ENCODE measurements around the gene TUBG2. TPM values are rescaled to one million over a fixed set of nuclear protein-coding genes. Genes with fewer than 3 reads are reported as not detected.

The TUBG2 gene
- total RNA-seq, 1 experiment from 2014 or later: 23.8 TPM

DNA sequence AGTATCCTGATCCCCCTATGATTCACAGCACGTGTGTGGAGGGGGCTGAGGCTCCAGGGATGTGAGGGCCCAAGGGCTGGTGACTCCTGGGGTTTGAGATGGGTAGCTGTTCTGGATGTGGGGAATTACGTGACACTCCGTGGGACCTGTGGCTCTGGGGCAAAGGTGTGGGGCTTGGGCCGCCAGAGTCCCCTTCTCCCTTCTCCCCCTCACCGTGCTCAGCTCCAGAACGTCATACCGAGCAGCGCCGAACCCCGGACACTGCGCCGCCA is 10.6 kb downstream of the TUBG2 start:
- peaks cover 3% of the 10 kb centered on the region; the same call in 1 of the 2 replicates for H3K4me1 ChIP-seq
- no peak overlapping the region for H3K4me3 Mint-ChIP-seq (ENCODE audit: unreplicated experiment)
- H3K36me3 ChIP-seq (ENCODE audit: control insufficient read depth, insufficient read depth, low read length): peaks cover 2% of the 10 kb centered on the region
- H3K36me3 Mint-ChIP-seq (ENCODE audit: insufficient read depth, unreplicated experiment): peaks cover 64% of the 10 kb centered on the region
- H3K27ac Mint-ChIP-seq (ENCODE audit: unreplicated experiment): no peak overlapping the region
- POLR2A ChIA-PET: no interaction called here
- TF ChIP-seq, protein P1, sequence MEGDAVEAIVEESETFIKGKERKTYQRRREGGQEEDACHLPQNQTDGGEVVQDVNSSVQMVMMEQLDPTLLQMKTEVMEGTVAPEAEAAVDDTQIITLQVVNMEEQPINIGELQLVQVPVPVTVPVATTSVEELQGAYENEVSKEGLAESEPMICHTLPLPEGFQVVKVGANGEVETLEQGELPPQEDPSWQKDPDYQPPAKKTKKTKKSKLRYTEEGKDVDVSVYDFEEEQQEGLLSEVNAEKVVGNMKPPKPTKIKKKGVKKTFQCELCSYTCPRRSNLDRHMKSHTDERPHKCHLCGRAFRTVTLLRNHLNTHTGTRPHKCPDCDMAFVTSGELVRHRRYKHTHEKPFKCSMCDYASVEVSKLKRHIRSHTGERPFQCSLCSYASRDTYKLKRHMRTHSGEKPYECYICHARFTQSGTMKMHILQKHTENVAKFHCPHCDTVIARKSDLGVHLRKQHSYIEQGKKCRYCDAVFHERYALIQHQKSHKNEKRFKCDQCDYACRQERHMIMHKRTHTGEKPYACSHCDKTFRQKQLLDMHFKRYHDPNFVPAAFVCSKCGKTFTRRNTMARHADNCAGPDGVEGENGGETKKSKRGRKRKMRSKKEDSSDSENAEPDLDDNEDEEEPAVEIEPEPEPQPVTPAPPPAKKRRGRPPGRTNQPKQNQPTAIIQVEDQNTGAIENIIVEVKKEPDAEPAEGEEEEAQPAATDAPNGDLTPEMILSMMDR (IDR thresholded peaks at IDR 0.05; ENCODE audit: insufficient read depth in 1 of 2, low read depth in 1 of 2, low read length in 1 of 2, severe bottlenecking in 1 of 2, unreplicated experiment in 1 of 2): no peak
- CTCF ChIA-PET: no interaction called here
- no peak overlapping the region for H3K4me3 ChIP-seq (ENCODE audit: low read depth, low read length)
- no peaks in the 10 kb centered on the region for H3K27me3 ChIP-seq (replicated peaks; ENCODE audit: control insufficient read depth, insufficient read depth, low read length)
- no peaks in the 10 kb centered on the region for H3K4me1 Mint-ChIP-seq (ENCODE audit: low read depth, unreplicated experiment)
- H3K9me3 ChIP-seq: no peaks in the 10 kb centered on the region
- DNase-seq: no peak
- intact Hi-C loops (cut with micrococcal nuclease; ENCODE audit: unreplicated experiment): no loop called here
- no TSS peak for BruUV-seq (replicated peaks)
- no peaks in the 10 kb centered on the region for H3K9me3 Mint-ChIP-seq (ENCODE audit: unreplicated experiment)
- H3K27me3 Mint-ChIP-seq (ENCODE audit: insufficient read depth, unreplicated experiment): no peaks in the 10 kb centered on the region

- no peaks in the 10 kb centered on the region for H3K27me3 ChIP-seq (replicated peaks; ENCODE audit: control insufficient read depth, insufficient read depth, low read length)
- intact Hi-C loops (cut with micrococcal nuclease; ENCODE audit: unreplicated experiment): no loop called here
- no peak for DNase-seq
- TF ChIP-seq, protein P1 (IDR thresholded peaks at IDR 0.05; ENCODE audit: insufficient read depth in 1 of 2, low read depth in 1 of 2, low read length in 1 of 2, severe bottlenecking in 1 of 2, unreplicated experiment in 1 of 2): no peak
- H3K36me3 Mint-ChIP-seq (ENCODE audit: insufficient read depth, unreplicated experiment): peaks cover 68% of the 10 kb centered on the region
- H3K4me1 Mint-ChIP-seq (ENCODE audit: low read depth, unreplicated experiment): no peaks in the 10 kb centered on the region
- no TSS peak for BruUV-seq (replicated peaks)
- H3K9me3 ChIP-seq: no peaks in the 10 kb centered on the region
- H3K9me3 Mint-ChIP-seq (ENCODE audit: unreplicated experiment): no peaks in the 10 kb centered on the region
- peaks cover 2% of the 10 kb centered on the region for H3K36me3 ChIP-seq (ENCODE audit: control insufficient read depth, insufficient read depth, low read length)
- H3K27me3 Mint-ChIP-seq (ENCODE audit: insufficient read depth, unreplicated experiment): no peaks in the 10 kb centered on the region
- CTCF ChIA-PET: no interaction called here
- peaks cover 6% of the 10 kb centered on the region for H3K4me1 ChIP-seq
- no peak overlapping the region for H3K4me3 Mint-ChIP-seq (ENCODE audit: unreplicated experiment)
- no peak overlapping the region for H3K4me3 ChIP-seq (ENCODE audit: low read depth, low read length)
- POLR2A ChIA-PET: no interaction called here
- H3K27ac Mint-ChIP-seq (ENCODE audit: unreplicated experiment): no peak overlapping the region
Measured at GRCh38 chr17:42669977-42670788, 11.1 kb downstream of the TUBG2 start.

DNA sequence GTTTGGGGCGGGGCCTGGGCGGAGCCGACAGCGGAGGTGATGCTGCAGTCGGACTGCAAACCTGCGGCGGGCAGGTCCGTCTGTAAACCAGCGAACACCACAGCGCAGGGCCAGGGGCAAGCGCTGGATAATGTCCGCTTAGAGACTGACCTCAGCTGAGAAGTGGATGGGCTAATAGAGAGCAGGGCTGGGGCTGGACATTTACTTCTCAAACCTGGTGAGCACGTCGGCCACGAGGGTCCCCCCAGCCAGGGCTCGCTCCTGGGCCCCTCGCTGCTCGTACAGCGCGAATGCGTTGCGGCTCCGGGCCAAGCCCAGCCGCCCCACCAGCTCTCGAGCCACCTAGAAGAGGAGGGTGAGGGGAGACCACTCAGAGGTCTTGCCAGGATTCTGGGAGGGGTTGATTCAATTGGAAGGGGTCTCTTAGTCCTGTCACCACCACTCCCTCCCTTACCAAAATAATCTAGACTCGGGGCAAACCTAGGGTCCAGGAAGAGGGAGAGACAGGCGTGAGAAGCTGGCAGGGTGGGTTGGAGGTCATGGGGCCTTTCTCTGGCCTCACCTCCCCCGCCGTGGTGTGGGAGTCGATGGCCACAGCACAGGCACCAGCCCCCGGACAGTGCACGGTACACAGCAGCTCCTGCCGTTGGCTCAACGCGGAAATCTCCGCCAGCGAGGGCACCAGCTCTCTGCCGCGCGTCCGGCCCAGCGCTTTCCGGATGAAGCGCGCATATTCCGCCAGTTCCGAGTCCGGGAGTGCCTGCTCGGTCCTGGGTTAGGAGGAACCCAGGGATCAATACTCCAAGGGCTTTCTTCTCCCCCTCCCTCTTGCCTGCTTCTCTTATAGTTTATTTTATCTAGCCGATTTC is 11.9 kb downstream of the TUBG2 start:
- Mint-ChIP-seq H3K27ac (ENCODE audit: unreplicated experiment) (no peak overlapping the region), H3K36me3 (ENCODE audit: insufficient read depth, unreplicated experiment) (peaks cover 61% of the 10 kb centered on the region), H3K4me3 (ENCODE audit: unreplicated experiment) (no peak overlapping the region), H3K9me3 (ENCODE audit: unreplicated experiment) (no peaks in the 10 kb centered on the region), H3K27me3 (ENCODE audit: insufficient read depth, unreplicated experiment) (no peaks in the 10 kb centered on the region), H3K4me1 (ENCODE audit: low read depth, unreplicated experiment) (no peaks in the 10 kb centered on the region)
- ChIA-PET CTCF (no interaction called here), POLR2A (no interaction called here)
- Histone ChIP-seq H3K36me3 (ENCODE audit: control insufficient read depth, insufficient read depth, low read length) (peaks cover 2% of the 10 kb centered on the region), H3K4me3 (ENCODE audit: low read depth, low read length) (no peak overlapping the region), H3K9me3 (no peaks in the 10 kb centered on the region), H3K4me1 (peaks cover 11% of the 10 kb centered on the region), H3K27me3 (replicated peaks; ENCODE audit: control insufficient read depth, insufficient read depth, low read length) (no peaks in the 10 kb centered on the region)
- intact Hi-C loops (cut with micrococcal nuclease; ENCODE audit: unreplicated experiment): no loop called here
- BruUV-seq (replicated peaks): no TSS peak
- TF ChIP-seq, protein P1 (IDR thresholded peaks at IDR 0.05; ENCODE audit: insufficient read depth in 1 of 2, low read depth in 1 of 2, low read length in 1 of 2, severe bottlenecking in 1 of 2, unreplicated experiment in 1 of 2): no peak
- no peak for DNase-seq

All from Caco-2 (cell line).